Fibroblast of peridontal ligament (primary cell): ENCODE results near the gene YIPF4.
"Not testable (repeated sequence)": the region's sequence is repeated elsewhere in the genome, so short reads cannot be mapped to it uniquely, and the experiment has no call there.

ENCODE experiments used
- DNase-seq: peaks from one replicate; pipeline ENCODE4 v3.0.0-alpha.2; 2010; ENCODE audit errors: extremely low read depth

YIPF4 gene

DNA sequence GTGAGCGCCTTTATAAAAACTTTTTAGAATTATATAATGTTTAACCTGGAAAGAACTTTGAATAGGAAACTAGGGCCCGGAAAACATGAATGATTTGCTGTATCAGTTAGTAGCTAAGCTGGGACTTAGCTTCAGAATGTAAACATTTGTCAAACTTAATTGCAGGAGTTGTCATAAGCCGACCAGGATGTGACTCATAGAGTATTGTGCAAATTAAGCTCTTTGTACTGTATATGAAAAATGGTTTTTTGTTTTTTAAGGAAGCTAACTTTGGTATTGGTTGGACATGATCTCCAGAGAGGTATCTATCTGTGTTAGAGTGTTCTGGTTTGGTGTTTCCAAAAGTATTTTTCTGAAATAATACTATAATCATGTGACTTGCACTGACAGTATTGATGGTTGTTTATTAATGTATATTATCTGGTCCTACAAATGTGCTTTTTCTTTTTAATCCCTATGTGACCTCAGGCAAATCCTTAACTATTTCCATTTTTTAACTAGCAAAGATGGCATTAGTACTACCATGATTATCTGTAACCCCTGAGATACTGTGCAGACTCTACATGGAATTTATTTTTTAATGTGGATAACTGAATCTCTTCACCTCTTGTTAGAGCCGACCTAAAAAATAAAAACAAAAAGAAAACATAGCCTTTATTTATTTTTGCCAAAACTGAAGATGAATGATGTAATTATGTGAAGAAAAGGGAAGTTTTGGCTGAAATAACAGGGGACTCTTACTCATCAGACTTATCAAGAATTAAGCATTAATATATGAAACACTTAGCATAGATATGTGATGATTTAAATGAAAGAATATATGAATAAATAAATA, 11.7 kb downstream of the YIPF4 start:
- DNase-seq: peak; percentile 85

GRCh38 chr2:32290000-32290339, 12.3 kb downstream of the YIPF4 start:
- DNase-seq: peak; percentile 5

- DNase-seq: no peak
Measured at GRCh38 chr2:32291746-32292145, 14.0 kb downstream of the YIPF4 start.

- DNase-seq: not testable (repeated sequence)
Measured at GRCh38 chr2:32293493-32293892, 15.8 kb downstream of the YIPF4 start.

DNA sequence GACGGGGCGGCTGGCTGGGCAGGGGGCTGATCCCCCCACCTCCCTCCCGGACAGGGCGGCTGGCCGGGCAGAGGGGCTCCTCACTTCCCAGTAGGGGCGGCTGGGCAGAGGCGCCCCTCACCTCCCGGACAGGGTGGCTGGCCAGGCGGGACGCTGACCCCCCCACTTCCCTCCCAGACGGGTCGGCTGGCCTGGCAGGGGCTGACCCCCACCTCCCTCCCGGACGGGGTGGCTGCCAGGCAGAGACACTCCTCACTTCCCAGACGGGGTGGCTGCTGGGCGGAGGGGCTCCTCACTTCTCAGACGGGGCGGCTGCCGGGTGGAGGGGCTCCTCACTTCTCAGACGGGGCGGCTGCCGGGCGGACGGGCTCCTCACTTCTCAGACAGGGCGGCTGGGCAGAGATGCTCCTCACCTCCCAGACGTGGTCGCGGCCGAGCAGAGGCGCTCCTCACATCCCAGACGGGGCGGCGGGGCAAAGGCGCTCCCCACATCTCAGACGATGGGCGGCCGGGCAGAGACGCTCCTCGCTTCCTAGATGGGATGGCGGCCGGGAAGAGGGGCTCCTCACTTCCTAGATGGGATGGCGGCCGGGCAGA, 16.4 kb downstream of the YIPF4 start:
- not testable (repeated sequence) for DNase-seq

GRCh38 chr2:32310577-32310976, 32.9 kb downstream of the YIPF4 start:
- DNase-seq: no peak

- DNase-seq: no peak
Measured at GRCh38 chr2:32314886-32315285, 37.2 kb downstream of the YIPF4 start.

DNA sequence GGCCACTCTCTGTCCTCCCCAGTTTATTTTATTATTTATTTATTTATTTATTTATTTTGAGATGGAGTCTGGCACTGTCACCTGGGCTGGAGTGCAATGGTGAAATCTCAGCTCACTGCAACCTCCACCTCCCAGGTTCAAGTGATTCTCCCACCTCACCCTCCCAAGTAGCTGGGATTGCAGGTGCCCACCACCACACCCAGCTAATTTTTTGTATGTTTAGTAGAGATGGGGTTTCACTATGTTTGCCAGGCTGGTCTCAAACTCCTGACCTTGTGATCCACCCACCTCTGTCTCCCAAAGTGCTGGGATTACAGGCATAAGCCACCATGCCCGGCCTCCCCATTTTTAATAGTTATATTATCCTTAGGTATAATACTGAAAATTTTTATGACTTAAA, 51.0 kb downstream of the YIPF4 start:
- DNase-seq: not testable (repeated sequence)

DNA sequence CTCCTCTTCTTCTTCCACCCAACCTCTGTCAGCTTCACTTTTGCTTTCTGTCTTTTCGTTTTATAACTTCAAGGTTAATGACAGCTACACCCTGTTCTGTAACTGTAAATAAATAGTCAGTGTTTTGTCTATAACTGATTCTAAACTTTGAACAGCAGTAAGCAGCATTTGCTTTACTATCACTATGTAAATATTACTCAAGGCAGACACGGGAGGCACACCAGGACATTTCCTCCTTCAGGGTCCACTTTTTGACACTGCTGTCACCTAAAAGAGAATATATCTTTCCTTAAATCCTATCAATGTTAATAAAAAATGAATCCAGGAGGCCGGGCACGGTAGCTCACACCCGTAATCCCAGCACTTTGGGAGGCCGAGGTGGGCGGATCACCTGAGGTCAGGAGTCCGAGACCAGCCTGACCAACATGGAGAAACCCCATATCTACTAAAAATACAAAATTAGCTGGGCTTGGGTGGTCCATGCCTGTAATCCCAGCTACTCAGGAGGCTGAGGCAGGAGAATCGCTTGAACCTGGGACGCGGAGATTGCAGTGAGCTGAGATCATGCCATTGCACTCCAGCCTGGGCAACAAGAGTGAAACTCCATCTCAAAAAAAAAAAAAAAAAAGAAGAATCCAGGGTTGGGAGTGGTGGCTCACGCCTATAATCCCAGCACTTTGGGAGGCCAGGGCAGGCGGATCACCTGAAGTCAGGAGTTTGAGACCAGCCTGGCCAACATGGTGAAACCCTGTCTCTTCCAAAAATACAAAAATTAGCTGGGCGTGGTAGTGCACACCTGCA, 51.7 kb downstream of the YIPF4 start:
- DNase-seq: not testable (repeated sequence)

DNA sequence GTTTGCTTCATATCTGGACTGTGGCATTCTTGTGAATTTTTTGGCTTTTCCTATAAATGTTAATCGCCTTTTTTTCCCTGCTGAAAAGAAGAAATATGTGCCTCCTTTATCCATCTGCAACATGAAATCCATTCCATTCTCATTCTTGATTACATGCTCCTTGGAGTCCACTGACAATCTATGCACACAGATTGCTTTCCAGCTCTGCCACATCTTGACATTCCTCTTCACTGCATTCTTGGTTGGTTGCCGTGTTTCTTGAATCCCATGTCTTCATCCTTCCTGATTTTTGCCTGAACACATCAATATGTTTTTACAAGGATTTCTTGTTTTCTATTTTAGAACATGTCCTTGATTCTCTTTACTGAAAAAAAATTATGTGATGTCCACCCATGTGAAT, 52.4 kb downstream of the YIPF4 start:
- DNase-seq: peak; percentile 61

DNA sequence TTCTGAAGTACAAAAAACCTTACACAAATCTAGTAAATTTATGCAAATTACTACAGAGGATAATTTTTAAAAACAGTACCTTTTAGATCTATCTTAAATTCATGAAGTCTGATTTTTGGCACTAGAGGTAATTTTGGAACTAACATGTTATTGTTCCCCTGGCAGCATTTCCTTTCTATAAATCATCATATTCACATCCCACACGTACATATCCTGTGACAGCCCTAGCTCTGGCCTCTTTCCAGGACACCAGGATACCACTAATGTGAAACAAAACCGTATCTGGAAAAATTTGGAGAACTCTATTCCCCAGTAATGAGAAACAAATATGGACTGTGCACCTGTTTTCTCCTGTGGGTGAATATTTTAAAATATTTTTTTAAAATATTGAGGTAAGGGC, 65.1 kb downstream of the YIPF4 start:
- no peak for DNase-seq

GRCh38 chr2:32350797-32351196, 73.1 kb downstream of the YIPF4 start:
- not testable (repeated sequence) for DNase-seq

GRCh38 chr2:32355976-32356680, 78.4 kb downstream of the YIPF4 start:
- peak; percentile 53 for DNase-seq

GRCh38 chr2:32356681-32357317, 79.1 kb downstream of the YIPF4 start, which contains the start of gene BIRC6:
TSS of gene BIRC6 (plus strand) at chr2:32357023. CDS start at chr2:32357162, 139 bp downstream.
- peak; percentile 93 for DNase-seq

DNA sequence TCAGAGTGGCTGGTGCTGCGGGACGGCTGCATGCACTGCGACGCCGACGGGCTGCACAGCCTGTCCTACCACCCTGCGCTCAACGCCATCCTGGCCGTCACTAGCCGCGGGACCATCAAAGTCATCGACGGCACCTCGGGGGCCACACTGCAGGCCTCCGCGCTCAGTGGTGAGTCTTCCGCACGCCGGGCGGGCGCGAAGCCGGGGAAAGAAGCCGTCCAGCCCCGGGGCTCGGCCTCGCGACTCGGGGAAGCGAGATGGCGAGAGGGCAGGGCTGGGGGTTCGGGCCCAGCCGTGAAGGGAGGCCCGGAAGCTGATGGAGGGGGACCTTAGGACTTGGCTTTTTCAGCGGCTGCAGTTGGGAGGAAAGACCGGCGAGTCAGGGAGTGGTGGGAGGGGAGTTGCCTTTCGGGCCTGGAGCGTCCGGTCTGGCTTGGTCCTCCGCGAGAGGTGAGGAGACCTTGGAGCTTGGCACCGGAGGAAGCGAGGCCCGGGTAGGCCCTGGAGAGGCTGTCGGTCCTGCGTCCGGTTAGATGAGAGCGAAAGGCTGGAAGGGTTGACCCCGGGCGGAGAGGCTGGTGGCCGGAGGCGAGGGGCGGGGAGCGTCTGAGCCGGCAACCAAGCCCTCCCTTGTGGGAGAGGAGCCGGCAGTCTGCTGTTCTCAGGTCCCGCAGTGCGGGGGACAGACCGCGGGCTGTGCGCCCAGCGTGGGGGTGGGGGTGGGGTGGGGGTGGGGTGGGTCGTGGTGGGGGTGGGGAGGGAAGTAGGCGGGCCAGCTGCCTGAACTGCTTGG, 79.8 kb downstream of the YIPF4 start:
- peak; percentile 26 for DNase-seq

DNA sequence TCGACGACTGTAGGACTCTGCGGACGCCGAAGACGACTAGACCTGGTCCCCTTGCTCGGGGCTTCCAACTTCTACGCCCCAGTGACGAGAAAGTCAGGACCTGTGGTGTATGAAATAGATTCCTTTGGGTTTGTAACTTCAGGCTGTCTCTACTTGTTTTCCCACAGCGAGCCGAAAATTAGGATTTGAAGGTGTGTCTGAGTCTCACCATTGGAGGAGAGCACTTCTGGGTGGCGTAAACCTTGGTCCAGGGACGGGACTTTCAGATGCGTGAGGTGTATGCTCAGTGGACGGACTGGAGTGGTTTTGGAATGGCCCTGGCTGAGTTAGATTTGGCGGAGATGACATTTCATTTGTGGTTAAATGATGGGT, 80.4 kb downstream of the YIPF4 start:
- peak; percentile 42 for DNase-seq

GRCh38 chr2:32360416-32360815, 82.7 kb downstream of the YIPF4 start:
- DNase-seq: peak; percentile 61

- not testable (repeated sequence) for DNase-seq
Measured at GRCh38 chr2:32362997-32363396, 85.3 kb downstream of the YIPF4 start.

DNA sequence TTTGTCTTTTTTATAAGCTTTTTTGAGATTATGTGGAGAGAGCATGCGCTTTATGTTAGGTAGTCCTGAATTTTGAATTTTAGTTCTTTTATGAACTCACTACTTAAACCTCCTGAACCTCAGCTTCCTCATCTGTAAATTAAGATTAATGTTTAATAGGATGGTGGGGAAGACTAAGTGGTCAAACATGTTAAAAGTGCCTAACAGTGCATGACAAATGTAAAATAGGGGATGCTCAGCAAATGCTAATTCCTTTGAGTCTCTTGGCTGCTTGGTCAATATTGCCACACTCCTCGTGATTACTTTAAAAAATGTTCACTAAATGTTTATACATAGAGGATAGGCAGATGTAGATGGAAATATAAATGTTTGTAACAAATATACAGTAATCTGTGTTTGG, 85.9 kb downstream of the YIPF4 start:
- no peak for DNase-seq

DNA sequence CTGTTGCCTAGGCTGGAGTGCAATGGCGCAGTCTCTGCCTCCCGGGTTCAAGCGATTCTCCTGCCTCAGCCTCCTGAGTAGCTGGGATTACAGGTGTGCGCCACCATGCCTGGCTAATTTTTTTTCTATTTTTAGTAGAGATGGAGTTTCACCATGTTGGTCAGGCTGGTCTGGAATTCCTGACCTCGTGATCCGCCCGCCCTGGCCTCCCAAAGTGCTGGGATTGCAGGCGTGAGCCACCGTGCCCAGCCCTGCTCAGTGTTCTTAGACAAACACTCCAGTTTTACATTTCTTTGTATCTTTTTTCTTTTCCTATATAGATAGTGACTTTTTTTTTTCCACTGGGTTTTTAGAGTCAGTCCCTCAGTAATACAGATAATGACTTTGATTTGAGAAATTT, 86.6 kb downstream of the YIPF4 start:
- not testable (repeated sequence) for DNase-seq

- not testable (repeated sequence) for DNase-seq
Measured at GRCh38 chr2:32365679-32366078, 88.0 kb downstream of the YIPF4 start.
